Adrenal gland (tissue), 5 donors: Measurements from ENCODE around the gene TBC1D16.

Experiments used
- POLR2A ChIP-seq, 2 donors: fragments of 450-650 bp; IDR thresholded peaks; one replicate each; pipeline ENCODE4 v1.6.1; 2017; ENCODE audit warnings: antibody characterized with exemption in 2 of 2, mild to moderate bottlenecking in 2 of 2, moderate library complexity in 1 of 2
- TF ChIP-seq, protein P1 (sequence below), 6 experiments: fragments of 450-650 bp in 4 of 6; fragments of 200-600 bp in 2 of 6; sonication (generic) in 1 of 6; IDR thresholded peaks; 1 replicate in 5 of 6; 2 replicates in 1 of 6; pipeline versions ENCODE4 v1.5.1 to v1.8.0; 2016 to 2021; ENCODE audit warnings: antibody characterized with exemption in 6 of 6, mild to moderate bottlenecking in 2 of 6, moderate library complexity in 1 of 6
- donor health status: DM: no; HTN: no; CAD: no.

DNA sequence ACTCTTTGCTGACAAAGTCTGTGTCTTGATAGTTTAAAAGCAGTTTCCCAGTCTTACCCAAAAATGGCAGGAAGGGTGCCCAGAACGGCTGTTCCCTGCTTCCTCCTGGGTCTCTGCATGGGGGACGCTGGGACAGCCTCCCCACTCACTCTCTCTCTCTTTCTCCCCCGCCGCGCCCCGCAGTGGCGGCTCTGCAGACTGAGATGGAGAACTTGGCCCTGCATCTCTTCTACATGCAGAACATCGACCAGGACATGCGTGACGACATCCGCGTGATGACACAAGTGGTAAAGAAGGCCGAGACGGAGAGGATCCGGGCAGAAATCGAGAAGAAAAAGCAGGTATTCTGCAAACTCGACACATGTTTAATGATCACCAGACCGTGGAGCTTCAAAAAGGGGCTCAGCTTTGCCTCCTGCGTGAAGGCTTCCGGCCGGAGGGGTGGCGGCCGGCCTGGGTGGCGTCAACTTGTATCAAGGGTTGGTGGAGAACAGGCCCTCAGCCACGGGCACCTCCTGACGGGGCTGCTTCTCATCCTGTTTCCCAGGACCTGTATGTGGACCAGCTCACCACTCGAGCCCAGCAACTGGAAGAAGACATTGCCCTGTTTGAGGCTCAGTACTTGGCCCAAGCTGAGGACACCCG lies 22.8 kb upstream of the TBC1D16 start:
- TF ChIP-seq, protein P1, sequence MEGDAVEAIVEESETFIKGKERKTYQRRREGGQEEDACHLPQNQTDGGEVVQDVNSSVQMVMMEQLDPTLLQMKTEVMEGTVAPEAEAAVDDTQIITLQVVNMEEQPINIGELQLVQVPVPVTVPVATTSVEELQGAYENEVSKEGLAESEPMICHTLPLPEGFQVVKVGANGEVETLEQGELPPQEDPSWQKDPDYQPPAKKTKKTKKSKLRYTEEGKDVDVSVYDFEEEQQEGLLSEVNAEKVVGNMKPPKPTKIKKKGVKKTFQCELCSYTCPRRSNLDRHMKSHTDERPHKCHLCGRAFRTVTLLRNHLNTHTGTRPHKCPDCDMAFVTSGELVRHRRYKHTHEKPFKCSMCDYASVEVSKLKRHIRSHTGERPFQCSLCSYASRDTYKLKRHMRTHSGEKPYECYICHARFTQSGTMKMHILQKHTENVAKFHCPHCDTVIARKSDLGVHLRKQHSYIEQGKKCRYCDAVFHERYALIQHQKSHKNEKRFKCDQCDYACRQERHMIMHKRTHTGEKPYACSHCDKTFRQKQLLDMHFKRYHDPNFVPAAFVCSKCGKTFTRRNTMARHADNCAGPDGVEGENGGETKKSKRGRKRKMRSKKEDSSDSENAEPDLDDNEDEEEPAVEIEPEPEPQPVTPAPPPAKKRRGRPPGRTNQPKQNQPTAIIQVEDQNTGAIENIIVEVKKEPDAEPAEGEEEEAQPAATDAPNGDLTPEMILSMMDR (IDR thresholded peaks at IDR 0.05): no peak
- no peak for TF ChIP-seq POLR2A (IDR thresholded peaks at IDR 0.05)
